HAP-1 (cell line): ENCODE results near the gene CASKIN1.

Experiments used
- DNase-seq, 2 experiments: peaks; one replicate each; pipeline ENCODE4 v3.0.0-alpha.2; 2016 to 2020; ENCODE audit warnings: low spot score in 2 of 2
- H3K27me3 ChIP-seq: fragments of 250-450 bp; sonication (Bioruptor Pico); 2 replicates; pipeline ENCODE4 v1.5.1; 2020; ENCODE audit warnings: low read depth, mild to moderate bottlenecking, moderate library complexity
- H3K36me3 ChIP-seq: fragments of 250-450 bp; sonication (Bioruptor Pico); replicated peaks from 2 replicates; pipeline ENCODE4 v1.5.1; 2020; ENCODE audit warnings: mild to moderate bottlenecking
- H3K4me1 ChIP-seq: fragments of 250-450 bp; sonication (Bioruptor Pico); 2 replicates; pipeline ENCODE4 v1.5.1; 2020; ENCODE audit warnings: mild to moderate bottlenecking
- H3K4me3 ChIP-seq: fragments of 250-450 bp; sonication (Bioruptor Pico); 2 replicates; pipeline ENCODE4 v1.5.1; 2020; ENCODE audit warnings: mild to moderate bottlenecking, moderate library complexity
- H3K9me3 ChIP-seq: fragments of 250-450 bp; sonication (Bioruptor Pico); 2 replicates; pipeline ENCODE4 v1.5.1; 2020; ENCODE audit warnings: mild to moderate bottlenecking, moderate library complexity
- in situ Hi-C: fragments of 300-500 bp; cut with MboI; formaldehyde crosslinking; loops from 3 replicates; pipeline ENCODE4 v1.14.3; 2020; ENCODE audit warnings: low sequenced_read_pairs, inconsistent platforms, mixed read lengths

Gene CASKIN1

GRCh38 chr16:2198283-2198682 lies 1.9 kb upstream of the CASKIN1 start:
- no peaks in the 10 kb centered on the region for H3K36me3 ChIP-seq
- in situ Hi-C loops = no loop called here
- no peak overlapping the region for H3K4me3 ChIP-seq
- H3K9me3 ChIP-seq = no peaks in the 10 kb centered on the region
- peaks cover 11% of the 10 kb centered on the region for H3K4me1 ChIP-seq
- no peak for DNase-seq
- no peaks in the 10 kb centered on the region for H3K27me3 ChIP-seq

GRCh38 chr16:2197765-2198164 lies 1.4 kb upstream of the CASKIN1 start:
- Histone ChIP-seq H3K4me3 (no peak overlapping the region), H3K36me3 (no peaks in the 10 kb centered on the region), H3K27me3 (no peaks in the 10 kb centered on the region), H3K4me1 (peaks cover 11% of the 10 kb centered on the region), H3K9me3 (no peaks in the 10 kb centered on the region)
- in situ Hi-C loops = no loop called here
- no peak for DNase-seq

- no peaks in the 10 kb centered on the region for H3K9me3 ChIP-seq
- in situ Hi-C loops = no loop called here
- no peaks in the 10 kb centered on the region for H3K27me3 ChIP-seq
- peaks cover 11% of the 10 kb centered on the region for H3K4me1 ChIP-seq
- DNase-seq = no peak
- H3K4me3 ChIP-seq = no peak overlapping the region
- H3K36me3 ChIP-seq = no peaks in the 10 kb centered on the region
Measured at GRCh38 chr16:2196981-2197511, 641 bp upstream of the CASKIN1 start.

GRCh38 chr16:2195322-2196161 lies 863 bp downstream of the CASKIN1 start:
- H3K4me1 ChIP-seq = peaks cover 11% of the 10 kb centered on the region
- H3K4me3 ChIP-seq = peak overlapping the region; percentile 37
- H3K9me3 ChIP-seq = no peaks in the 10 kb centered on the region
- no peaks in the 10 kb centered on the region for H3K27me3 ChIP-seq
- H3K36me3 ChIP-seq = no peaks in the 10 kb centered on the region
- no peak for DNase-seq
- in situ Hi-C loops = no loop called here

- Histone ChIP-seq H3K36me3 (no peaks in the 10 kb centered on the region), H3K4me1 (peaks cover 11% of the 10 kb centered on the region), H3K9me3 (no peaks in the 10 kb centered on the region), H3K27me3 (no peaks in the 10 kb centered on the region), H3K4me3 (peak overlapping the region; percentile 37)
- peak; percentile 56 to 67 for DNase-seq
- in situ Hi-C loops = no loop called here
Measured at GRCh38 chr16:2194852-2195321, 1.5 kb downstream of the CASKIN1 start.

GRCh38 chr16:2194166-2194834 lies 2.1 kb downstream of the CASKIN1 start:
- in situ Hi-C loops = no loop called here
- Histone ChIP-seq H3K36me3 (no peaks in the 10 kb centered on the region), H3K27me3 (no peaks in the 10 kb centered on the region), H3K4me1 (peaks cover 11% of the 10 kb centered on the region), H3K4me3 (no peak overlapping the region), H3K9me3 (no peaks in the 10 kb centered on the region)
- peak in 1 of 2 experiments; percentile 83 for DNase-seq

- no peaks in the 10 kb centered on the region for H3K27me3 ChIP-seq
- no peaks in the 10 kb centered on the region for H3K9me3 ChIP-seq
- H3K36me3 ChIP-seq = no peaks in the 10 kb centered on the region
- in situ Hi-C loops = no loop called here
- H3K4me3 ChIP-seq = no peak overlapping the region
- DNase-seq = no peak
- peaks cover 11% of the 10 kb centered on the region for H3K4me1 ChIP-seq
Measured at GRCh38 chr16:2191446-2191706, 5.0 kb downstream of the CASKIN1 start.

- H3K36me3 ChIP-seq = no peaks in the 10 kb centered on the region
- no peak for DNase-seq
- H3K9me3 ChIP-seq = no peaks in the 10 kb centered on the region
- H3K4me1 ChIP-seq = peaks cover 11% of the 10 kb centered on the region
- in situ Hi-C loops = no loop called here
- H3K4me3 ChIP-seq = no peak overlapping the region
- H3K27me3 ChIP-seq = no peaks in the 10 kb centered on the region
Measured at GRCh38 chr16:2190659-2191445, 5.6 kb downstream of the CASKIN1 start.

- Histone ChIP-seq H3K4me1 (peaks cover 6% of the 10 kb centered on the region), H3K27me3 (no peaks in the 10 kb centered on the region), H3K36me3 (no peaks in the 10 kb centered on the region), H3K9me3 (no peaks in the 10 kb centered on the region), H3K4me3 (no peak overlapping the region)
- in situ Hi-C loops = no loop called here
- no peak for DNase-seq
Measured at GRCh38 chr16:2190002-2190658, 6.3 kb downstream of the CASKIN1 start.

GRCh38 chr16:2189252-2189893 lies 7.0 kb downstream of the CASKIN1 start:
- Histone ChIP-seq H3K9me3 (no peaks in the 10 kb centered on the region), H3K4me3 (no peak overlapping the region), H3K4me1 (no peaks in the 10 kb centered on the region), H3K36me3 (no peaks in the 10 kb centered on the region), H3K27me3 (no peaks in the 10 kb centered on the region)
- in situ Hi-C loops = no loop called here
- no peak for DNase-seq

- no peak for DNase-seq
- H3K4me3 ChIP-seq = no peak overlapping the region
- in situ Hi-C loops = no loop called here
- no peaks in the 10 kb centered on the region for H3K9me3 ChIP-seq
- no peaks in the 10 kb centered on the region for H3K27me3 ChIP-seq
- H3K4me1 ChIP-seq = no peaks in the 10 kb centered on the region
- H3K36me3 ChIP-seq = no peaks in the 10 kb centered on the region
Measured at GRCh38 chr16:2188395-2188794, 8.0 kb downstream of the CASKIN1 start.

GRCh38 chr16:2187212-2187611 lies 9.2 kb downstream of the CASKIN1 start:
- H3K4me1 ChIP-seq = no peaks in the 10 kb centered on the region

GRCh38 chr16:2186505-2186904 lies 9.9 kb downstream of the CASKIN1 start:
- no peaks in the 10 kb centered on the region for H3K9me3 ChIP-seq
- in situ Hi-C loops = no loop called here
- H3K4me1 ChIP-seq = no peaks in the 10 kb centered on the region
- no peak for DNase-seq
- H3K36me3 ChIP-seq = peaks cover 8% of the 10 kb centered on the region; the same call in 1 of the 2 replicates
- no peaks in the 10 kb centered on the region for H3K27me3 ChIP-seq
- no peak overlapping the region for H3K4me3 ChIP-seq

More at GRCh38 chr16:2187212-2187611, 9.2 kb downstream of the CASKIN1 start:
- Histone ChIP-seq H3K9me3 (no peaks in the 10 kb centered on the region), H3K4me3 (no peak overlapping the region), H3K36me3 (peaks cover 7% of the 10 kb centered on the region; the same call in 1 of the 2 replicates), H3K27me3 (no peaks in the 10 kb centered on the region)
- in situ Hi-C loops = no loop called here
- no peak for DNase-seq
